ENCODE data around the gene CCDC136.

The CCDC136 gene

GRCh38 chr7:128865996-128866877 lies 74.5 kb downstream of the CCDC136 start:
- no peak for DNase-seq (ENCODE audit: low read depth)
- H3K4me3 ChIP-seq (ENCODE audit: control insufficient read depth, low read depth, low read length) = no peak overlapping the region
- no peak for TF ChIP-seq CTCF (conservative IDR thresholded peaks at IDR 0.05; ENCODE audit: control insufficient read depth, insufficient read depth, low read depth, low read length)

GRCh38 chr7:128867241-128867640 lies 75.5 kb downstream of the CCDC136 start:
- no peak overlapping the region for H3K4me3 ChIP-seq (ENCODE audit: control insufficient read depth, low read depth, low read length)
- TF ChIP-seq CTCF (conservative IDR thresholded peaks at IDR 0.05; ENCODE audit: control insufficient read depth, insufficient read depth, low read depth, low read length) = no peak
- DNase-seq (ENCODE audit: low read depth) = no peak

- no peak for TF ChIP-seq CTCF (conservative IDR thresholded peaks at IDR 0.05; ENCODE audit: control insufficient read depth, insufficient read depth, low read depth, low read length)
- no peak overlapping the region for H3K4me3 ChIP-seq (ENCODE audit: control insufficient read depth, low read depth, low read length)
- DNase-seq (ENCODE audit: low read depth) = no peak
These were observed 76.3 kb downstream of the CCDC136 start for GRCh38 chr7:128867842-128868623.

GRCh38 chr7:128868624-128869137 lies 76.9 kb downstream of the CCDC136 start:
- no peak for TF ChIP-seq CTCF (conservative IDR thresholded peaks at IDR 0.05; ENCODE audit: control insufficient read depth, insufficient read depth, low read depth, low read length)
- no peak overlapping the region for H3K4me3 ChIP-seq (ENCODE audit: control insufficient read depth, low read depth, low read length)
- no peak for DNase-seq (ENCODE audit: low read depth)

GRCh38 chr7:128869138-128869943 lies 77.6 kb downstream of the CCDC136 start:
- DNase-seq (ENCODE audit: low read depth) = peak; percentile 32
- TF ChIP-seq CTCF (conservative IDR thresholded peaks at IDR 0.05; ENCODE audit: control insufficient read depth, insufficient read depth, low read depth, low read length) = no peak
- H3K4me3 ChIP-seq (ENCODE audit: control insufficient read depth, low read depth, low read length) = peak overlapping the region; percentile 33

GRCh38 chr7:128869944-128870285 lies 78.1 kb downstream of the CCDC136 start:
- no peak for DNase-seq (ENCODE audit: low read depth)
- no peak for TF ChIP-seq CTCF (conservative IDR thresholded peaks at IDR 0.05; ENCODE audit: control insufficient read depth, insufficient read depth, low read depth, low read length)
- no peak overlapping the region for H3K4me3 ChIP-seq (ENCODE audit: control insufficient read depth, low read depth, low read length)

Data from fibroblast of mammary gland (primary cell).